Measurements from ENCODE around the gene MDGA2. TPM values are rescaled to one million over a fixed set of nuclear protein-coding genes. Genes with fewer than 3 reads are reported as not detected.

The MDGA2 gene
- total and polyA plus RNA-seq, 9 of the 15 experiments (the other 6 are each of a cell fraction or from before 2014, with no cell fraction given), result 0.01 to 0.18 (median 0.03) TPM; not detected in 5

- H3K27me3 ChIP-seq (ENCODE audit: control insufficient read depth in 2 of 2, insufficient read depth in 2 of 2, low read length in 2 of 2), result no peaks in the 10 kb centered on the region
- intact Hi-C loops (cut with micrococcal nuclease) (no loop called here), in situ Hi-C loops (cut with MboI) (no loop called here)
- no TSS peak for BruUV-seq (replicated peaks)
- DNase-seq (ENCODE audit: extremely low read depth in 1 of 4, low spot score in 3 of 4) (no peak), FAIRE-seq (no peak), ATAC-seq (no peak)
- H3K9me1 ChIP-seq (ENCODE audit: control insufficient read depth, insufficient read depth, low read length), result no peaks in the 10 kb centered on the region
- no peak overlapping the region for H3K9ac ChIP-seq (ENCODE audit: insufficient read depth in 1 of 2, low read depth in 2 of 2, low read length in 2 of 2)
- H4K20me1 ChIP-seq (replicated peaks; ENCODE audit: control insufficient read depth, insufficient read depth, low read length), result no peaks in the 10 kb centered on the region
- no peak overlapping the region for H3K4me3 ChIP-seq
- H3K79me2 ChIP-seq (ENCODE audit: control insufficient read depth, insufficient read depth, low read length), result no peaks in the 10 kb centered on the region
- no peaks in the 10 kb centered on the region for H3K36me3 ChIP-seq (ENCODE audit: control insufficient read depth, insufficient read depth, low read length)
- no peak overlapping the region for H2AFZ ChIP-seq (ENCODE audit: low read depth, low read length)
- H3K9me3 ChIP-seq (replicated peaks; ENCODE audit: control insufficient read depth, insufficient read depth, low read depth, low read length), result no peaks in the 10 kb centered on the region
- no peaks in the 10 kb centered on the region for H3K4me1 ChIP-seq (replicated peaks in 1 of 2; ENCODE audit: control insufficient read depth in 2 of 2, insufficient read depth in 2 of 2, low read length in 2 of 2)
- ChIA-PET POLR2A (no interaction called here), CTCF (ENCODE audit: low intra/inter-chr PET ratio) (no interaction called here)
- no peak overlapping the region for H3K27ac ChIP-seq (ENCODE audit: extremely low read depth, low read depth, low read length)
- no peak overlapping the region for H3K4me2 ChIP-seq (ENCODE audit: insufficient read depth, low read length)
- TF ChIP-seq TRIM25 (IDR thresholded peaks at IDR 0.05; ENCODE audit: borderline replicate concordance) (no peak), GATAD2A (IDR thresholded peaks at IDR 0.05) (no peak), TFAM (CRISPR knock-in tag; conservative IDR thresholded peaks at IDR 0.05) (no peak), BCLAF1 (IDR thresholded peaks at IDR 0.05; ENCODE audit: borderline replicate concordance in 1 of 2, control insufficient read depth in 1 of 2, low read depth in 2 of 2, low read length in 1 of 2) (no peak), ZFP36 (IDR thresholded peaks at IDR 0.05; ENCODE audit: low read depth, low read length, partially characterized antibody) (no peak), EP400 (IDR thresholded peaks at IDR 0.05) (no peak), ZBTB40 (IDR thresholded peaks at IDR 0.05) (no peak), ZBTB40 (CRISPR knock-in tag; IDR thresholded peaks at IDR 0.05) (no peak), ATF7 (IDR thresholded peaks at IDR 0.05) (no peak), GTF2E2 (tag; IDR thresholded peaks at IDR 0.05) (no peak)
Observed at GRCh38 chr14:47261350-47261749, 414.1 kb downstream of the MDGA2 start.

Measured in K562 (cell line).